Hematopoietic multipotent progenitor cell treated with erythropoietin and hydrocortisone succinate and interleukin-3 and kit ligand, for 8 days (in vitro differentiated cells): ENCODE data around the gene MUL1.
A peak's percentile ranks its signal among the peaks of the same experiment; 100 is the strongest.

Experiments used
- DNase-seq: peaks from one replicate; pipeline ENCODE4 v3.0.0-alpha.2; 2015

Gene MUL1

GRCh38 chr1:20484519-20485462 is 23.2 kb downstream of the MUL1 start:
- no peak for DNase-seq

- no peak for DNase-seq
Measured at GRCh38 chr1:20483833-20484518, 24.0 kb downstream of the MUL1 start.

- DNase-seq: no peak
Measured at GRCh38 chr1:20483098-20483832, 24.7 kb downstream of the MUL1 start.

- DNase-seq: no peak
Measured at GRCh38 chr1:20481643-20482498, 26.1 kb downstream of the MUL1 start.

- no peak for DNase-seq
Measured at GRCh38 chr1:20480951-20481617, 26.9 kb downstream of the MUL1 start.

GRCh38 chr1:20480243-20480944 is 27.6 kb downstream of the MUL1 start:
- DNase-seq: no peak

GRCh38 chr1:20479840-20480239 is 28.1 kb downstream of the MUL1 start:
- no peak for DNase-seq

- no peak for DNase-seq
Measured at GRCh38 chr1:20478057-20478635, 29.8 kb downstream of the MUL1 start.

- no peak for DNase-seq
Measured at GRCh38 chr1:20477348-20478056, 30.4 kb downstream of the MUL1 start.

GRCh38 chr1:20476265-20477038 is 31.5 kb downstream of the MUL1 start:
- no peak for DNase-seq

- DNase-seq: no peak
Measured at GRCh38 chr1:20474996-20475395, 33.0 kb downstream of the MUL1 start.

- no peak for DNase-seq
Measured at GRCh38 chr1:20474333-20474975, 33.5 kb downstream of the MUL1 start.

GRCh38 chr1:20473894-20474293 is 34.1 kb downstream of the MUL1 start:
- DNase-seq: no peak

GRCh38 chr1:20472860-20473711 is 34.9 kb downstream of the MUL1 start:
- peak; percentile 41 for DNase-seq

- DNase-seq: no peak
Measured at GRCh38 chr1:20472121-20472520, 35.8 kb downstream of the MUL1 start.

- DNase-seq: peak; percentile 49
Measured at GRCh38 chr1:20470194-20470593, 37.8 kb downstream of the MUL1 start.

- DNase-seq: peak; percentile 9
Measured at GRCh38 chr1:20469406-20470076, 38.4 kb downstream of the MUL1 start.
